CD4-positive, alpha-beta T cell treated with Interleukin-6 for 4 hours (primary cell): Measurements from ENCODE around the gene RAB41.
"Not testable (repeated sequence)": the region's sequence is repeated elsewhere in the genome, so short reads cannot be mapped to it uniquely, and the experiment has no call there.

ENCODE experiments used
- DNase-seq: peaks from one replicate; pipeline ENCODE4 v3.0.0-alpha.2; 2020; ENCODE audit warnings: mixed read lengths

Gene RAB41

GRCh38 chrX:70281951-70282350 is at the start of gene RAB41:
RAB41 (plus strand) TSS chrX:70282172; CDS start chrX:70282218, 46 bp downstream.
- DNase-seq: no peak

- no peak for DNase-seq
These were observed 47.6 kb upstream of the RAB41 start, which contains the start of gene AWAT1 for GRCh38 chrX:70234355-70234754. AWAT1 (plus strand) TSS chrX:70234655; CDS start chrX:70234696, 41 bp downstream.

DNA sequence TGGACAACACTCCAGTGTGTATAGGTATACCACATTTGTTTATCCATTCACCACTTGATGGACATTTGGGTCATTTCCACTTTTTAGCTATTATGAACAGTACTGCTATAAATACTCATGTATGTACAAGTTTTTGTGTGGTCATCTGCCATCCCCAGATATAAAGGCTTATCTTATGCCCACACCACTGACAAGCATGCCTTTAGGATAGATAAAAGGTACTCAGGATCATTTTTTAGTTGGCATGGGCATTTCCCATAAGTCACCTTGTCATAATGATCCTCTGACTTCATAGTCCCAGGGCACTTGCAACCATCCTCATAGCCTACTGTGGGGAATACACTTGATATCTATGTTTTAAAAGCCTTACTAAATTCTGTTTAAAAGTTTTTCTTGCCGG is 41.2 kb upstream of the RAB41 start:
- DNase-seq: no peak

DNA sequence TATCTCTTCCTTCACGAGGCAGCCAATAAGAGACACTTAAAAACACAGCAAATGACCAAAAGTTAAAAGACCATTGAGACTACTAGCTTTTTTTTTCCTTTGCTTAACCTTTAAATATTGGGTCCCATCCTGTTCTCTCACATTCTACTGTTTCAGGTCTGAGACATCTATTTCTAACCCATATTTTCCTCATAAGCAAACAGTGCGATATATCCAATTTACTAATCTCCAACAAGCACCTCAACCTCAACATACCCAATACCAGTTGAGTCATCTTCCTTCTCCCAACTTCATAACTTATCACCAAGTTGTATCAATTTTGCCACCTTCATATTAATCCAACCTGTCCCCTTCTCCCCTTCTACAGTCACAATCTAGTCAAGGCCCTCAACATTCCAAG is 40.5 kb upstream of the RAB41 start:
- DNase-seq: no peak

DNA sequence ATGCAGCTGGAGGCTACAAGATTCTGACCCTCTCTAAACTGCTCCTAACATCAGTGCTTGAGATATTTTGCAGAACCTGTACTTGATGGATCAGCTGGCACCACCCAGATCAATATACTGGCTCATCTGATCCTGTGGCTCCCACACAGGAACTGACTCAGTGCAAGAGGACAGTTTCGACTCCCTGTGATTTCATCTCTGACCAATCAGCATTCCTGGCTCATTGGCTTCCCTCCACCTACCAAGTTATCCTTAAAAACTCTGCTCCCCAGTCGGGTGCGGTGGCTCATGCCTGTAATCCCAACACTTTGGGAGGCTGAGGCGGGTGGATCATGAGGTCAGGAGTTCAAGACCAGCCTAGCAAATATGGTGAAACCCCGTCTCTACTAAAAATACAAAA is 38.4 kb upstream of the RAB41 start:
- not testable (repeated sequence) for DNase-seq

DNA sequence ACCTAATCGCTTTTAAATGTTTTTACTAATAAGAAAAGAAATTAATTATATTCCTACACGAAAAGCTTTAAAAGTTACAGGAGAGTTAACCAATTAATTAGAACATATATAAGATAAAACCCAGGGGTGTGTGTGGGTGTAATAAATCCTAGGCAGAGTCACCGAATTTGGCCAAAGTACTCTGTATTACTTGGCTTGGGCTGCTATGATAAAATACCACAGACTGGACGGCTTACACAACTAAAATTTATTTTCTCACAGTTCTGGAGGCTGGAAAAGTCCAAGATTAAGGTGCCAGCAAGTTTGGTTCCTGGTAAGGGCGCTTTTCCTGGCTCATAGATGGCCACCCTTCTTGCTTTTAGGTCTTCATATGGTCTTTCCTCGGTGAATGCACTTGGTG is 37.1 kb upstream of the RAB41 start:
- no peak for DNase-seq

DNA sequence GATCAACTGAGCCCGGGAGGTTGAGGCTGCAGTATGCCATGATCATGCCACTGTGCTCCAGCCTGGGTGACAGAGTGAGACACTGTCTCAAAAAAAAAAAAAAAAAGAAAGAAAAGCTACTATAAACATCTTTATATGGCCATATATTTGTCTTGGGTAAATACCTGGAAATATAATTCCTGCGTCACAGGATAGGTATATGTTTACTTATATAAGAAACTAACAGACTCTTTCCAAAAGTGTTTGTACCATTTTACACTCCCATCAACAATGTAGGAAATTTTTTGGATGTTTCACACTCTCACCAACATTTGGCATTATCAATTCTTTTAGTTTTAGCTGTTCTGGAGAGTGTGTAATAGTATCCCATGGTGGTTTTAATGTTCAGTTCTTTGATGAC is 34.7 kb upstream of the RAB41 start:
- DNase-seq: no peak

DNA sequence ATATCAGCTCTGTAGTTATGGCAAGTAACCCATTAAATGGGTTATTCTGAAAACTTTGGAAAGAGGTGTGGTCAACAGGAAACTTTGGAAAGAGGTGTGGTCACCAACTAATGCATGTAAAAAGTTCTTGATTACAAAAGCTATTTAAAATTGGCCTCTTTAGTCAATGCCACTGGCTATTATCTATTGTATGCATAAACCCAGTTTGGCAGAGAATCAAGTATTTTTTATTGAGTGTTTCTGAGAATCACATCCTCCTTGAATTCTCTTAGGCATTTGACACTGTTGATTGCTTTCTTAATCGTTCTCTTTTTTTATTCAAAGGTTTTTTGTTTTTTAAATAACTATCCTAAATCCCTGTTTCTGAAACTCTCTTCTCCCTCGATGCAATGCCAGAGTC is 29.5 kb upstream of the RAB41 start:
- DNase-seq: no peak

DNA sequence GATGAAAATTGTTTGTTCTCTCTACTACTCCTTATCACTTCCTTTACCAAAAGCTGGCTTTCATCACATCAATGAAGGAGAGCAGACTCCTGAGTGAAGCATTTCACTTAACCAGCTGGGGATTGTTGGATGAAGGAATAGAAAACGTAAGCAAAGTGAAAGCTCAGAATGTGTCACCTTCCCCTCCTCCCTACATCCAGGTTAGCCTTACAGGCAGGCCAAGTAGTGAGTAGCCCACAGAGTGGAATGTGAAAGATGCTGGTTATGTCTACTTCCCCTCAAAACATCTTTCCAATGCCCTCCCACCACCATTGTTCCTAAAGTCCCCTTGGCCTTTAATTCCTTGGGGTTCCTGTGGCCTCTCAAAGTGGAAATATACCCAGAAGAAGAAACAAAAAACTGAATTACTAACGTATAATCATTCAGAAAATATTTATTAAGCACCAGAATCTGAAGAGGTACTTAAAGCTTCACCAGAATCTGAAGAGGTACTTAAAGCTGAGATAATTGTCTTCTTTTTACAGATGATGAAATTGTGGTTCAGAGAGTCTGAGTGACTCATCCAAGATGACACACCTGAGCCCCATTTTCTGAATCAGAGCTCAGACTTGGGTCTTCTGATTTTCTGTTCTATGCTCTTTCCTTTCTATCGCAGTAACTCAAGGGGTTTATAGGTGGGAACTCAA is 28.5 kb upstream of the RAB41 start:
- no peak for DNase-seq

- DNase-seq: no peak
These were observed 27.9 kb upstream of the RAB41 start for GRCh38 chrX:70254063-70254400.

- DNase-seq: no peak
These were observed 27.1 kb upstream of the RAB41 start for GRCh38 chrX:70254909-70255308.

DNA sequence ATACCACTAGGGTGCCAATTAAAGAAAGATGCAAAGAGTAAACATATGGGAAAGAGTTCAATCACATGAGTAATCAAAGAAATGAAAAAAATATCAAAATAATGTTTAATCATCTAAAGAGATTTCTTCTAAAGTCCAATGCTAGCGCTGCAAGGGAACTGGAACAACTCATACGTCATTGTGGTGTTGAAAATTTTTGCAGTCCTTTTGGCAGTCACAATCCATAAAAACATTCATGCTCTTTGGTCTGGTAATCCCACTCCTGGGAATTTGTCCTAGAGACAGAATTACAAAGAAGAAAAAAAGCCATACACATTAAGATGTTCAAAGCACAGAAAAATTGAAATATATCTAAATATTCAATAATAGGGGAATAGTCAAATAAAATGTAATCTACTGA is 26.5 kb upstream of the RAB41 start:
- DNase-seq: no peak

- no peak for DNase-seq
These were observed 24.3 kb upstream of the RAB41 start for GRCh38 chrX:70257423-70258288.

DNA sequence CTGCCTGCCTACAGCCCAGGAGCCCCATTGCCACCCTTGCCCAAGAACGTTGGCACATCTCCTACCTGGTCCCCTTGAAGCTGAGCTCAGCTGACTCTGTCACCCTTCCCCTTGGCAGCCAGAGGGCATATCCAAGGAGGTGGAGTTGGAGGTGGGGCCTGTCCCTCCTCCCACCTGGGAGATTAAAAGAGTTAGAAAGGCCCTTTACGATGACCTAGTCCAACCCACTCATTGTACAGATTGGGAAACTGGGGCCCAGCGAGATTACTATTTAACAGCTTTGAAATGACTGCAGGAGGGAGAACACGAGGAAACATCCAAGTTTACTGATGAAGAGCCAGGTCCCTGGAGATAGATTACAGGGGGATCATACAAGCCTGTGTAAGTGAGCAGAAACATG is 21.9 kb upstream of the RAB41 start, which contains the start of gene P2RY4:
Gene P2RY4 (minus strand): TSS at position 101 of the 400 bp plus-strand sequence. CDS start 580 bp downstream, outside the sequence.
- DNase-seq: no peak

DNA sequence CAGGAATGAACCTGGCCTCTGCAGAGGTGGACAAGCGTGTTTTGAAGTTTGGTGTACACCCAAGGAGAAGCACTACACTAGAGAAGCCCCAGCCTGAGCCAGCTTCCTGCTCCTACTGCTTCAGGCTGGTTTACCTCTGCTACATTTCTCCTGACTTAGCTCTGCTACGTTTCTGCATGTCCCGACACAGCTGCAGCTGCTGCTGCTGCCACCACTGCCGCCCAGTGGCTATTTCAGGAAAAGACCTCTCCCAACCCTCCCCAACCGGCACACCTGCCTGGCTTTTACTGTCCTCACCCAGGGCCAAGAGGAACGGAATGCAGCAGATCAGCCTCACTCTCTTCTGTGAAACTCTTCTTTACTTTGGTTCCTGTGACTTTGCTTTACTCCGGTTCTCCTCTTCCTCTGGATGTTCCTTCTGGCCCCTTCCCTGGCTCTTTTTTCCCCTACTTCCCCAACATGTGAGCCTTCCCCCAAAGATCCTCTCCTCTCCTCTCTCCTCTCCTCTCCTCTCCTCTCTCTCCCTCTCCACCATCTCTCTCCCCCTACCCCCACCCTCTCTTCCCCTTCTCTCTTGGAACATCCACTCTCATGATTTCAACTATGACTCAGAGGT is 18.9 kb upstream of the RAB41 start:
- peak; percentile 26 for DNase-seq

- no peak for DNase-seq
These were observed 17.2 kb upstream of the RAB41 start for GRCh38 chrX:70264784-70265183.

- no peak for DNase-seq
These were observed 13.9 kb upstream of the RAB41 start, which contains the start of gene ARR3 for GRCh38 chrX:70268034-70268433. ARR3 (plus strand) TSS chrX:70268334; CDS start chrX:70269386, 1,052 bp downstream.

DNA sequence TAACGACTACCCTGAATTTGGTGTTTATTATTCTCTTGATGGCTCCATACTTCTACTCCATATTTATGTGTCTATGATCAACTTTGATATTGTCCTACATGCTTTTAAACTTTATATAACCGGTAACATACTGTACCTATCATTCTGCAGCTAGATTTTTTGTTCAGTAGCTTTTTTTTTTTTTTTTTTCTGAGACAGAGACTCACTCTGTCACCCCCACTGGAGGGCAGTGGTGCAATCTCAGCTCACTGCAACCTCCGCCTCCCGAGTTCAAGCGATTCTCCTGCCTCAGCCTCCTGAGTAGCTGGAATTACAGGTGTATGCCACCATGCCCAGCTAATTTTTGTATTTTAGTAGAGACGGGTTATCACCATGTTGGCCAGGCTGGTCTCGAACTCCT is 7.9 kb upstream of the RAB41 start:
- DNase-seq: not testable (repeated sequence)

- DNase-seq: no peak
These were observed 2.9 kb upstream of the RAB41 start for GRCh38 chrX:70279081-70279480.

- DNase-seq: no peak
These were observed 1.4 kb upstream of the RAB41 start for GRCh38 chrX:70280573-70280972.

- no peak for DNase-seq
These were observed 7.3 kb downstream of the RAB41 start for GRCh38 chrX:70289168-70289792.

DNA sequence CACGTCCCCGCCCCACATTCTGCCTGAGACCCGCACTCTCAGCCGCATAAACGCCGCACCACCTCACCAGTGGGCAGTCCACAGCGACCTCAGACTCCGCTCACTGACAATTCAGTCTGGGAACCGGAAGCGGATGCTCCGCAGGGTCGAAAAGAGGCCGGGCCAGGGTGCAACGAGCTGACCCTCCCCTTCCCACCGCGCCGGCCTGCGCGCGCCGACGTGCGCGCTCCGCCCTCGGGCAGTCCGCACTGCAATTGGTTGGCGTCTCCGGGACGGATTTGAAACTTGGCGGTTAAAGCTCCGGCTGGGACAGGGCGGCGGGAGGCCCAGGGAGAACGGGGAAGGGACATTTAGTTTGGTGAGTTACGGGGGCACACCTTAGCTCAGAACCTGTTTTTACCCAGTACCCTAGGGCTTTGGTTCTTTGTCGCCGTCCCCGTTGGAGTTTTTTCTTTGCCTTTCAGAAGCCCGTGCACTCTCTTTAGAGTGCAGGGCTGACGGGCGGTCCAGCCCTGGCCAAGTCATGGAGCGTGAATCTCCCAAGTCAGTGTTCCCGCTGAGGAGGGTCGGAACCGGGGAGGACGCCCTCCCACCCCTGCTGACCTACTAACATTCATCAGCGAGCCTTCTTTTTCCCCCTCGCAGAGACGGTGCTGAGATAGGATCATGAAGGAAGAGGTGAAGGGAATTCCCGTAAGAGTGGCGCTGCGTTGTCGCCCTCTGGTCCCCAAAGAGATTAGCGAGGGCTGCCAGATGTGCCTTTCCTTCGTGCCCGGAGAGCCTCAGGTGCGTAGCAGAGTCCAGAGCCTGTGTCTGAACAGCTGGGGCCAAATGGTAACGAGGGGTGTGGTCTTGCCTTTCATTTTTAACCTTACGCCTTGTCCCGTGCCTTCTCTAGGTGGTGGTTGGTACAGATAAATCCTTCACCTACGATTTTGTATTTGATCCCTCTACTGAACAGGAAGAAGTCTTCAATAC is 8.1 kb downstream of the RAB41 start, which contains the start of the genes KIF4A and PDZD11:
Gene KIF4A (plus strand): TSS at position 312 of the 978 bp plus-strand sequence. CDS start 355 bp downstream, at position 667.
Gene PDZD11 (minus strand): TSS at position 135 of the 978 bp plus-strand sequence. CDS start 586 bp downstream, outside the sequence.
- peak; percentile 75 for DNase-seq
